GM23338 (cell line): Measurements from ENCODE around the gene PPIF.

Experiments
- CREB1 ChIP-seq: fragments of 250-450 bp; sonication (Bioruptor Pico); IDR thresholded peaks from 2 replicates; pipeline ENCODE4 v1.5.0; 2020; ENCODE audit warnings: low read depth, mild to moderate bottlenecking, moderate library complexity
- ETS1 ChIP-seq: IDR thresholded peaks from 2 replicates; pipeline ENCODE4 v1.6.1; 2016; ENCODE audit warnings: antibody characterized with exemption
- EZH2 ChIP-seq: fragments of 200-600 bp; sonication (generic); IDR thresholded peaks from one replicate; pipeline ENCODE4 v1.8.0; 2017; ENCODE audit warnings: antibody characterized with exemption, mild to moderate bottlenecking, low read depth; ENCODE audit not compliant: unreplicated experiment
- EZH2phosphoT487 ChIP-seq: fragments of 200-600 bp; sonication (generic); IDR thresholded peaks from one replicate; pipeline ENCODE4 v1.8.1; 2018; ENCODE audit warnings: antibody characterized with exemption; ENCODE audit not compliant: unreplicated experiment
- JUNB ChIP-seq: IDR thresholded peaks from one replicate; pipeline ENCODE4 v1.6.1; 2016; ENCODE audit warnings: antibody characterized with exemption; ENCODE audit not compliant: unreplicated experiment
- POLR2AphosphoS5 ChIP-seq: IDR thresholded peaks from 2 replicates; pipeline ENCODE4 v1.6.1; 2016; ENCODE audit warnings: antibody characterized with exemption, low read depth
- STAT1 ChIP-seq: IDR thresholded peaks from one replicate; pipeline ENCODE4 v1.6.1; 2016; ENCODE audit warnings: antibody characterized with exemption; ENCODE audit not compliant: unreplicated experiment
- ZNF114 ChIP-seq: fragments of 250-450 bp; sonication (Bioruptor Pico); IDR thresholded peaks from 2 replicates; pipeline ENCODE4 v1.5.0; 2020; ENCODE audit warnings: mild to moderate bottlenecking, moderate library complexity
- ZNF331 ChIP-seq: fragments of 250-450 bp; sonication (Bioruptor Pico); IDR thresholded peaks from 2 replicates; pipeline ENCODE4 v1.5.0; 2020; ENCODE audit warnings: low read depth, mild to moderate bottlenecking, moderate library complexity
- TF ChIP-seq, protein P1 (sequence below), 2 experiments: fragments of 200-600 bp in 1 of 2; sonication (generic) in 1 of 2; conservative IDR thresholded peaks; 2 replicates each; pipeline versions ENCODE4 v1.5.1 to v1.6.1; 2016 to 2017; ENCODE audit warnings: antibody characterized with exemption in 2 of 2, low read depth in 2 of 2, mild to moderate bottlenecking in 2 of 2, moderate library complexity in 1 of 2
- TF ChIP-seq, protein P2 (sequence below): fragments of 250-450 bp; sonication (Bioruptor Pico); IDR thresholded peaks from 2 replicates; pipeline ENCODE4 v1.5.0; 2020; ENCODE audit warnings: mild to moderate bottlenecking, moderate library complexity

DNA sequence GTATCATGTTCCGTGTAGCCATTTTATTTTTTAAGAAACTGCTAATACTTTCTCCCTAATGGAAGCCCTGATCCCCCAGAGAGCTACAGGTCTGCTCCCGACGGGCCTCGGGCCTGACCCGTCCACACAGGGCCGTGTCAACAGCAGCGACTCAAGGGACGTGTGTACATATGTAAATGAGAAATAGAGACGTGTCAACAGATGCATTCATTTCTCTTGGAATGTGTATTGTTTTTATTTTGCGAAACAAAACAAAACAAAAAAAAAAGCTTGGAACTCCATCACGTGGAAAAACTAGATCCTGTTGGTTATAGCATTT, 31.7 kb upstream of the PPIF start:
- TF ChIP-seq, protein P1, sequence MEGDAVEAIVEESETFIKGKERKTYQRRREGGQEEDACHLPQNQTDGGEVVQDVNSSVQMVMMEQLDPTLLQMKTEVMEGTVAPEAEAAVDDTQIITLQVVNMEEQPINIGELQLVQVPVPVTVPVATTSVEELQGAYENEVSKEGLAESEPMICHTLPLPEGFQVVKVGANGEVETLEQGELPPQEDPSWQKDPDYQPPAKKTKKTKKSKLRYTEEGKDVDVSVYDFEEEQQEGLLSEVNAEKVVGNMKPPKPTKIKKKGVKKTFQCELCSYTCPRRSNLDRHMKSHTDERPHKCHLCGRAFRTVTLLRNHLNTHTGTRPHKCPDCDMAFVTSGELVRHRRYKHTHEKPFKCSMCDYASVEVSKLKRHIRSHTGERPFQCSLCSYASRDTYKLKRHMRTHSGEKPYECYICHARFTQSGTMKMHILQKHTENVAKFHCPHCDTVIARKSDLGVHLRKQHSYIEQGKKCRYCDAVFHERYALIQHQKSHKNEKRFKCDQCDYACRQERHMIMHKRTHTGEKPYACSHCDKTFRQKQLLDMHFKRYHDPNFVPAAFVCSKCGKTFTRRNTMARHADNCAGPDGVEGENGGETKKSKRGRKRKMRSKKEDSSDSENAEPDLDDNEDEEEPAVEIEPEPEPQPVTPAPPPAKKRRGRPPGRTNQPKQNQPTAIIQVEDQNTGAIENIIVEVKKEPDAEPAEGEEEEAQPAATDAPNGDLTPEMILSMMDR (conservative IDR thresholded peaks at IDR 0.05; ENCODE audit: low read depth in 2 of 2): no peak
- TF ChIP-seq EZH2 (no peak), ETS1 (no peak), CREB1 (no peak), STAT1 (no peak), ZNF331 (no peak), EZH2phosphoT487 (no peak), POLR2AphosphoS5 (no peak), JUNB (no peak), ZNF114 (CRISPR knock-in tag) (no peak)
- TF ChIP-seq, protein P2, sequence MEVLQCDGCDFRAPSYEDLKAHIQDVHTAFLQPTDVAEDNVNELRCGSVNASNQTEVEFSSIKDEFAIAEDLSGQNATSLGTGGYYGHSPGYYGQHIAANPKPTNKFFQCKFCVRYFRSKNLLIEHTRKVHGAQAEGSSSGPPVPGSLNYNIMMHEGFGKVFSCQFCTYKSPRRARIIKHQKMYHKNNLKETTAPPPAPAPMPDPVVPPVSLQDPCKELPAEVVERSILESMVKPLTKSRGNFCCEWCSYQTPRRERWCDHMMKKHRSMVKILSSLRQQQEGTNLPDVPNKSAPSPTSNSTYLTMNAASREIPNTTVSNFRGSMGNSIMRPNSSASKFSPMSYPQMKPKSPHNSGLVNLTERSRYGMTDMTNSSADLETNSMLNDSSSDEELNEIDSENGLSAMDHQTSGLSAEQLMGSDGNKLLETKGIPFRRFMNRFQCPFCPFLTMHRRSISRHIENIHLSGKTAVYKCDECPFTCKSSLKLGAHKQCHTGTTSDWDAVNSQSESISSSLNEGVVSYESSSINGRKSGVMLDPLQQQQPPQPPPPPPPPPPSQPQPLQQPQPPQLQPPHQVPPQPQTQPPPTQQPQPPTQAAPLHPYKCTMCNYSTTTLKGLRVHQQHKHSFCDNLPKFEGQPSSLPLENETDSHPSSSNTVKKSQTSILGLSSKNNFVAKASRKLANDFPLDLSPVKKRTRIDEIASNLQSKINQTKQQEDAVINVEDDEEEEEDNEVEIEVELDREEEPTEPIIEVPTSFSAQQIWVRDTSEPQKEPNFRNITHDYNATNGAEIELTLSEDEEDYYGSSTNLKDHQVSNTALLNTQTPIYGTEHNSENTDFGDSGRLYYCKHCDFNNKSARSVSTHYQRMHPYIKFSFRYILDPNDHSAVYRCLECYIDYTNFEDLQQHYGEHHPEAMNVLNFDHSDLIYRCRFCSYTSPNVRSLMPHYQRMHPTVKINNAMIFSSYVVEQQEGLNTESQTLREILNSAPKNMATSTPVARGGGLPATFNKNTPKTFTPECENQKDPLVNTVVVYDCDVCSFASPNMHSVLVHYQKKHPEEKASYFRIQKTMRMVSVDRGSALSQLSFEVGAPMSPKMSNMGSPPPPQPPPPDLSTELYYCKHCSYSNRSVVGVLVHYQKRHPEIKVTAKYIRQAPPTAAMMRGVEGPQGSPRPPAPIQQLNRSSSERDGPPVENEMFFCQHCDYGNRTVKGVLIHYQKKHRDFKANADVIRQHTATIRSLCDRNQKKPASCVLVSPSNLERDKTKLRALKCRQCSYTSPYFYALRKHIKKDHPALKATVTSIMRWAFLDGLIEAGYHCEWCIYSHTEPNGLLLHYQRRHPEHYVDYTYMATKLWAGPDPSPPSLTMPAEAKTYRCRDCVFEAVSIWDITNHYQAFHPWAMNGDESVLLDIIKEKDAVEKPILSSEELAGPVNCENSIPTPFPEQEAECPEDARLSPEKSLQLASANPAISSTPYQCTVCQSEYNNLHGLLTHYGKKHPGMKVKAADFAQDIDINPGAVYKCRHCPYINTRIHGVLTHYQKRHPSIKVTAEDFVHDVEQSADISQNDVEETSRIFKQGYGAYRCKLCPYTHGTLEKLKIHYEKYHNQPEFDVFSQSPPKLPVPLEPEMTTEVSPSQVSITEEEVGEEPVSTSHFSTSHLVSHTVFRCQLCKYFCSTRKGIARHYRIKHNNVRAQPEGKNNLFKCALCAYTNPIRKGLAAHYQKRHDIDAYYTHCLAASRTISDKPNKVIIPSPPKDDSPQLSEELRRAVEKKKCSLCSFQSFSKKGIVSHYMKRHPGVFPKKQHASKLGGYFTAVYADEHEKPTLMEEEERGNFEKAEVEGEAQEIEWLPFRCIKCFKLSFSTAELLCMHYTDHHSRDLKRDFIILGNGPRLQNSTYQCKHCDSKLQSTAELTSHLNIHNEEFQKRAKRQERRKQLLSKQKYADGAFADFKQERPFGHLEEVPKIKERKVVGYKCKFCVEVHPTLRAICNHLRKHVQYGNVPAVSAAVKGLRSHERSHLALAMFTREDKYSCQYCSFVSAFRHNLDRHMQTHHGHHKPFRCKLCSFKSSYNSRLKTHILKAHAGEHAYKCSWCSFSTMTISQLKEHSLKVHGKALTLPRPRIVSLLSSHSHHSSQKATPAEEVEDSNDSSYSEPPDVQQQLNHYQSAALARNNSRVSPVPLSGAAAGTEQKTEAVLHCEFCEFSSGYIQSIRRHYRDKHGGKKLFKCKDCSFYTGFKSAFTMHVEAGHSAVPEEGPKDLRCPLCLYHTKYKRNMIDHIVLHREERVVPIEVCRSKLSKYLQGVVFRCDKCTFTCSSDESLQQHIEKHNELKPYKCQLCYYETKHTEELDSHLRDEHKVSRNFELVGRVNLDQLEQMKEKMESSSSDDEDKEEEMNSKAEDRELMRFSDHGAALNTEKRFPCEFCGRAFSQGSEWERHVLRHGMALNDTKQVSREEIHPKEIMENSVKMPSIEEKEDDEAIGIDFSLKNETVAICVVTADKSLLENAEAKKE (CRISPR knock-in tag): no peak
